GM12878 (cell line): Measurements from ENCODE around the gene SELENOO.

Source experiments
- BRCA1 ChIP-seq: IDR thresholded peaks from 2 replicates; pipeline ENCODE4 v1.6.1; 2011; ENCODE audit warnings: low read depth, low read length, improper control_type of control experiment
- CREM ChIP-seq: IDR thresholded peaks from 2 replicates; pipeline ENCODE4 v1.6.1; 2014; ENCODE audit warnings: antibody characterized with exemption, low read depth
- CTCF ChIP-seq, 3 experiments: IDR thresholded peaks in 2 of 3; conservative IDR thresholded peaks in 1 of 3; 2 replicates each; pipeline ENCODE4 v1.5.1; 2011; ENCODE audit warnings: low read depth in 3 of 3, low read length in 3 of 3, mild to moderate bottlenecking in 3 of 3, control low read depth in 2 of 3, moderate library complexity in 2 of 3, inconsistent platforms in 1 of 3, mixed read lengths in 1 of 3; ENCODE audit not compliant: control insufficient read depth in 2 of 3, insufficient read depth in 1 of 3; ENCODE audit errors: extremely low read depth in 1 of 3
- GATAD2B ChIP-seq: fragments of 450-650 bp; conservative IDR thresholded peaks from 2 replicates; pipeline ENCODE4 v1.6.1; 2017; ENCODE audit warnings: low read depth, mild to moderate bottlenecking, moderate library complexity
- HDAC6 ChIP-seq: fragments of 200-600 bp; sonication (generic); IDR thresholded peaks from one replicate; pipeline ENCODE4 v1.8.0; 2017; ENCODE audit warnings: antibody characterized with exemption; ENCODE audit not compliant: unreplicated experiment
- IRF3 ChIP-seq: fragments of 450-650 bp; IDR thresholded peaks from 2 replicates; pipeline ENCODE4 v1.6.1; 2014; ENCODE audit warnings: mild to moderate bottlenecking
- POLR2A ChIP-seq: IDR thresholded peaks from 2 replicates; pipeline ENCODE4 v1.6.1; 2011; ENCODE audit warnings: low read depth, mild to moderate bottlenecking, low read length
- POLR2AphosphoS5 ChIP-seq: IDR thresholded peaks from 2 replicates; pipeline ENCODE4 v1.6.1; 2011; ENCODE audit warnings: mild to moderate bottlenecking, low read length, inconsistent platforms
- SREBF2 ChIP-seq: IDR thresholded peaks from 2 replicates; pipeline ENCODE4 v1.6.1; 2012; ENCODE audit warnings: mild to moderate bottlenecking, low read length
- ZNF217 ChIP-seq: fragments of 450-650 bp; IDR thresholded peaks from 2 replicates; pipeline ENCODE4 v1.6.1; 2017; ENCODE audit warnings: antibody characterized with exemption, mild to moderate bottlenecking
- ZNF24 ChIP-seq: fragments of 450-650 bp; IDR thresholded peaks from 2 replicates; pipeline ENCODE4 v1.6.1; 2017; ENCODE audit warnings: antibody characterized with exemption, mild to moderate bottlenecking

GRCh38 chr22:50260801-50261614 is 60.2 kb downstream of the SELENOO start:
- TF ChIP-seq CREM (no peak), HDAC6 (no peak), GATAD2B (peak; percentile 37; the same call in 1 of the 2 replicates), ZNF217 (no peak), BRCA1 (no peak), IRF3 (no peak), CTCF (IDR thresholded peaks at IDR 0.05 in 2 of 3, conservative IDR thresholded peaks at IDR 0.05 in 1 of 3; ENCODE audit: control insufficient read depth in 2 of 3, extremely low read depth in 1 of 3, insufficient read depth in 1 of 3, low read depth in 3 of 3, low read length in 3 of 3) (no peak), POLR2AphosphoS5 (no peak), SREBF2 (no peak), POLR2A (peak; percentile 74), ZNF24 (no peak)
